K562 (cell line): ENCODE measurements around the gene COL5A1. TPM values are rescaled to one million over a fixed set of nuclear protein-coding genes. Genes with fewer than 3 reads are reported as not detected.

Experiments used
- ATAC-seq: fragments of 200-7000 bp; cut with Tn5 transposase; 3 replicates; pipeline ENCODE4 v1.9.1; 2020; ENCODE audit warnings: moderate library complexity
- BruUV-seq: library from RNA; stranded (reverse); fragments of 400-500 nt; replicated peaks from 2 replicates; lab custom pipeline; 2021; lab: Mats Ljungman, UMichigan
- CTCF ChIA-PET: fragments of 300-600 bp; formaldehyde crosslinking; extraction: SDS; loops from one replicate; lab custom pipeline; 2021; ENCODE audit warnings: low intra/inter-chr PET ratio; lab: Yijun Ruan, JAX
- POLR2A ChIA-PET: fragments of 300-600, 350-650 bp; sonication (Branson Sonifier 250); formaldehyde crosslinking; extraction: SDS; loops from one replicate; lab custom pipeline; 2021; ENCODE audit warnings: antibody characterized with exemption, inconsistent platforms; lab: Yijun Ruan, JAX
- DNase-seq, 4 experiments: peaks; one replicate each; pipeline versions ENCODE4 v3.0.0 to v3.0.0-alpha.2; 2011 to 2018; ENCODE audit warnings: low spot score in 3 of 4, mixed read lengths in 3 of 4; ENCODE audit errors: extremely low read depth in 1 of 4
- FAIRE-seq: peaks from 2 replicates; lab custom pipeline; 2011; peaks lifted over from hg19 to GRCh38; lab: Jason Lieb, UNC
- H2AFZ ChIP-seq: 2 replicates; pipeline ENCODE4 v1.6.0; 2011; ENCODE audit warnings: low read depth, low read length, control low read depth, inconsistent platforms
- H3K27ac ChIP-seq: fragments of 200-600 bp; 3 replicates; pipeline ENCODE4 v1.8.0; 2011; ENCODE audit warnings: low read depth, mild to moderate bottlenecking, control low read depth, inconsistent platforms, low read length, moderate library complexity, mixed read lengths; ENCODE audit errors: extremely low read depth
- H3K27me3 ChIP-seq, 2 experiments: fragments of 300-600 bp in 1 of 2; 2 replicates in 1 of 2; 3 replicates in 1 of 2; pipeline versions ENCODE4 v1.6.0 to v1.8.0; 2011; ENCODE audit warnings: inconsistent platforms in 2 of 2, low read length in 2 of 2, mild to moderate bottlenecking in 1 of 2, mixed read lengths in 1 of 2, moderate library complexity in 1 of 2; ENCODE audit not compliant: control insufficient read depth in 2 of 2, insufficient read depth in 2 of 2
- H3K36me3 ChIP-seq: fragments of 300-600 bp; 3 replicates; pipeline ENCODE4 v1.8.0; 2011; ENCODE audit warnings: mild to moderate bottlenecking, low read length, inconsistent platforms; ENCODE audit not compliant: control insufficient read depth, insufficient read depth
- H3K4me1 ChIP-seq, 2 experiments: fragments of 200-600 bp in 1 of 2; replicated peaks in 1 of 2; 2 replicates in 1 of 2; 3 replicates in 1 of 2; pipeline versions ENCODE4 v1.5.1 to v1.8.0; 2011; ENCODE audit warnings: inconsistent platforms in 2 of 2, low read length in 2 of 2, mild to moderate bottlenecking in 1 of 2, mixed read lengths in 1 of 2, moderate library complexity in 1 of 2; ENCODE audit not compliant: control insufficient read depth in 2 of 2, insufficient read depth in 2 of 2
- H3K4me2 ChIP-seq: 2 replicates; pipeline ENCODE4 v1.6.1; 2011; ENCODE audit warnings: low read length, control low read depth, inconsistent platforms, mixed read lengths; ENCODE audit not compliant: insufficient read depth
- H3K4me3 ChIP-seq: fragments of 200-600 bp; sonication (generic), shearing (Covaris generic); 2 replicates; pipeline ENCODE4 v1.5.1; 2016; ENCODE audit warnings: control low read depth, inconsistent platforms
- H3K79me2 ChIP-seq: fragments of 200-600 bp; 3 replicates; pipeline ENCODE4 v1.8.0; 2011; ENCODE audit warnings: low read length, inconsistent platforms; ENCODE audit not compliant: control insufficient read depth, insufficient read depth
- H3K9ac ChIP-seq, 2 experiments: 2 replicates each; pipeline versions ENCODE4 v1.6.0 to v1.6.1; 2011; ENCODE audit warnings: low read depth in 2 of 2, low read length in 2 of 2, control low read depth in 1 of 2, inconsistent platforms in 1 of 2, mild to moderate bottlenecking in 1 of 2, mixed read lengths in 1 of 2; ENCODE audit not compliant: insufficient read depth in 1 of 2
- H3K9me1 ChIP-seq: one replicate; pipeline ENCODE4 v1.6.0; 2011; ENCODE audit warnings: inconsistent platforms, mild to moderate bottlenecking, low read length, moderate library complexity; ENCODE audit not compliant: control insufficient read depth, insufficient read depth
- H3K9me3 ChIP-seq: replicated peaks from 2 replicates; pipeline ENCODE4 v1.5.1; 2011; ENCODE audit warnings: low read depth, low read length, inconsistent platforms; ENCODE audit not compliant: control insufficient read depth, insufficient read depth
- H4K20me1 ChIP-seq: replicated peaks from 2 replicates; pipeline ENCODE4 v1.6.1; 2011; ENCODE audit warnings: low read length, inconsistent platforms, mixed read lengths; ENCODE audit not compliant: control insufficient read depth, insufficient read depth
- CBX3 ChIP-seq, 2 experiments: IDR thresholded peaks; 1 replicate in 1 of 2; 2 replicates in 1 of 2; pipeline ENCODE4 v1.6.1; 2012; ENCODE audit warnings: inconsistent platforms in 2 of 2, low read length in 2 of 2, borderline replicate concordance in 1 of 2, control low read depth in 1 of 2
- CTBP1 ChIP-seq: fragments of 450-650 bp; IDR thresholded peaks from 2 replicates; pipeline ENCODE4 v1.6.1; 2016; ENCODE audit warnings: borderline replicate concordance
- KDM1A ChIP-seq, 2 experiments: fragments of 450-650 bp; IDR thresholded peaks; 2 replicates each; pipeline ENCODE4 v1.6.1; 2016; ENCODE audit warnings: mild to moderate bottlenecking in 2 of 2
- PHB2 ChIP-seq: fragments of 450-650 bp; IDR thresholded peaks from 2 replicates; pipeline ENCODE4 v1.6.1; 2017; ENCODE audit warnings: low read depth
- WGBS: fragments of 100-300 bp; shearing (Covaris generic); methylation state at CpG from one replicate; pipeline ENCODE4 v1.1.6; 2016; ENCODE audit warnings: low coverage, mixed read lengths; ENCODE audit not compliant: insufficient coverage; ENCODE audit errors: missing lambda C conversion rate; 5-methylcytosine and 5-hydroxymethylcytosine counted together
- in situ Hi-C: fragments of 300-500 bp; cut with MboI; formaldehyde crosslinking; loops from 4 replicates; pipeline ENCODE4 v1.15.0; 2018; ENCODE audit warnings: inconsistent platforms, mixed read lengths
- intact Hi-C: fragments of 100-400 bp; cut with micrococcal nuclease; formaldehyde crosslinking; loops from 2 replicates; pipeline ENCODE4 v1.14.2; 2022
- polyA plus RNA-seq, 8 experiments: library from polyadenylated mRNA; depleted of rRNA in 4 of 8; stranded (reverse) in 5 of 8; unstranded in 3 of 8; fragments of >200 nt; fragmentation: Nextera tagmentation in 2 of 8; fragmentation: Illumina TruSeq in 1 of 8; extraction: Ambion mirVana in 2 of 8; extraction: Trizol in 1 of 8; gene quantifications; 2 replicates each; pipeline versions ENCODE4 v1.2.1 to v1.2.3, GENCODE V29; 2011 to 2014; ENCODE audit warnings: inconsistent platforms in 1 of 8, missing spikeins in 1 of 8
- total RNA-seq, 7 experiments: library from RNA; depleted of rRNA in 6 of 7; stranded (reverse); fragments of >200 nt in 6 of 7; fragmentation: Illumina TruSeq in 2 of 7; extraction: Trizol in 2 of 7; gene quantifications; 2 replicates each; pipeline versions ENCODE4 v1.2.1 to v1.2.3, GENCODE V29; 2011 to 2021; ENCODE audit warnings: low replicate concordance in 1 of 7

Gene COL5A1
- total and polyA plus RNA-seq, 9 of the 15 experiments (the other 6 are each of a cell fraction or from before 2014, with no cell fraction given) = under 0.01 to 0.13 (median 0.04) TPM; not detected in 6

DNA sequence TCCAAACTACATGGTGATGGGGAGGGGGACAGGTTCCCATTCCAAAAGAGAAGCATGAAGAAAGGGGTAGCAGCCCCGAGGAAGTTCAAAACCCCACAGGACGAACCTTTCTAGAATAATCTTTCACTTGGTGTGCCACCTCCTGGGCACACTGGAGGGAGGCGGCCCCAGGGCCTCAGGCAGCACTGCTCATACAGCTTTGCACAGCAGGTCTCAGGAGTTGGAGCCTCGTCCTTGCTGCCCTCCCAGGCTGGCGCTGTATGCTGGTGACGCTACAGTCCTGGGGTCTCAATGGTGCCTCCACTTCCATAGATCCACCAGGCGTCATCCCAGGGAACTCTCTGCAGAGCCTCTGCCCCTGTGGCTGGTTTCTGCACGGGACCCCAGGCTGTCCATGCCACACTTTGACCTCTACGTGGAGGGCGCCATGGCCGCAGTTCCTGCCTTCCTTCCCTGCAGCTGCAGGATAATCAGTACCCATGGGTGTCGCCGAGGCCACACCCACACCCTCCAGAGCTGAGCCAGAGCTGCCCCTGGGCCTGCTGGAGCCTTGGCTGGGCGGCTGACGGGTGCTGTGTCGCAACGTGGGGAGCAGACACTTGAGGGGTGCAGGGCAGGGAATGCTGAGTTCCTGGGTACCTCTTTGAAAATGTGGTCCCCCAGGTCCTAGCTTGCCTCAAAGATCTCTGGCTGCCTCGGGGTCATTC, 95.3 kb downstream of the COL5A1 start:
- H3K9me3 ChIP-seq = no peaks in the 10 kb centered on the region
- ChIA-PET CTCF (interaction anchor here (3.0 kb wide), 1 partner anchor 288 kb away, joined by 11 read pairs; no protein-coding TSS in a partner anchor), POLR2A (no interaction called here)
- no peaks in the 10 kb centered on the region for H3K79me2 ChIP-seq
- ATAC-seq (no peak), DNase-seq (no peak), FAIRE-seq (no peak)
- H3K36me3 ChIP-seq = no peaks in the 10 kb centered on the region
- in situ Hi-C loops = no loop called here
- intact Hi-C loops = no loop called here
- no peaks in the 10 kb centered on the region for H4K20me1 ChIP-seq
- TF ChIP-seq PHB2 = no peak
- no peak for TF ChIP-seq KDM1A (IDR thresholded peaks at IDR 0.05)
- TF ChIP-seq CTBP1 = no peak
- no peak for TF ChIP-seq CBX3 (IDR thresholded peaks at IDR 0.05; ENCODE audit: borderline replicate concordance in 1 of 2, low read length in 2 of 2)
- BruUV-seq = no TSS peak
- H3K9ac ChIP-seq = no peak overlapping the region; a peak in 1 of 4 replicates
- no peak overlapping the region for H3K27ac ChIP-seq
- no peaks in the 10 kb centered on the region for H3K4me1 ChIP-seq
- 2% methylated on average over 16 of the region's 18 CpGs for WGBS
- no peak overlapping the region for H2AFZ ChIP-seq
- peaks cover 0 to 31% of the 10 kb centered on the region in 2 experiments; a peak in 2 of 5 replicates for H3K27me3 ChIP-seq
- H3K9me1 ChIP-seq = no peaks in the 10 kb centered on the region
- H3K4me2 ChIP-seq = no peak overlapping the region
- no peak overlapping the region for H3K4me3 ChIP-seq
